HG03139 (cell line): ENCODE data around the gene SH2D2A.

Experiments
- ATAC-seq: cut with Tn5 transposase; IDR thresholded peaks from one replicate; pipeline ENCODE4 v1.9.1; 2021; ENCODE audit not compliant: unreplicated experiment

The SH2D2A gene

DNA sequence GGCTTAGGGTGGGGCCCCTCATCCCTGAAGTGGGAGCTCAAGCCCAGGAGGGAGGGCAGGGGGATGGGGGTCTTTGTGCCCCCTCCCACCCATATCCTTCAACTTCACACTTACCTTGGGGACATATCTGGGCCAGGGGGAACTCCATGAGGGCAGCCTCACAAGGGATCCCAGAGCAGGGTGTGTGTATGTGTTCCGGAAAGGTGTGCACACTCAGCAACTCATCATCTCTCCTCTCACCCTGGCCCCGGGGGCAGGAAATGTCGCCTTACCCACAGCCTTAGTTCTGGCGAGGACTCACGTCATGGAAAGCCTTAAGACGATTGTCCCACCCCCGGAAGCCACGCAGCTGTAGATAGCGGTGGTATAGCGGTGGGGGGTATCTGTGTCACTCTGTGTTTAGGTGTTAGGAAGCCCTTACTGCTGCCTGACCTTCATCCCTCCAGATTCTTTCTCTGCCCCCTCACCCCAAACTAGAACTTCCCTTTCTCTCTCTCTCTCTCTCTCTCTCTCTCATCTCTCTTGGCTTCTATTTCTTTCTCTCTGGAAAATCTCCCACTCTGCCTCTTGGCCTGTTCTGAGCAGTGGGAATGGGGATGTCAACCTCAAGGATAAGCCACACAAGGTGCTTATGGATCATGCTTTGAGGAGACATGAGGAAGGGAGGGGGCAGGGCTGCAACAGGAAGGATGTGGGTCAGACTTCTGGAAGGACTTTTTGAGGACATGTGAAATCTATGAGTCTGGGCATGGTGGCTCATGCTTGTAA, at the start of gene SH2D2A:
TSS of gene SH2D2A (minus strand) at position 288 of the 768 bp plus-strand sequence. CDS start at position 148, 140 bp downstream.
- ATAC-seq, result no peak

DNA sequence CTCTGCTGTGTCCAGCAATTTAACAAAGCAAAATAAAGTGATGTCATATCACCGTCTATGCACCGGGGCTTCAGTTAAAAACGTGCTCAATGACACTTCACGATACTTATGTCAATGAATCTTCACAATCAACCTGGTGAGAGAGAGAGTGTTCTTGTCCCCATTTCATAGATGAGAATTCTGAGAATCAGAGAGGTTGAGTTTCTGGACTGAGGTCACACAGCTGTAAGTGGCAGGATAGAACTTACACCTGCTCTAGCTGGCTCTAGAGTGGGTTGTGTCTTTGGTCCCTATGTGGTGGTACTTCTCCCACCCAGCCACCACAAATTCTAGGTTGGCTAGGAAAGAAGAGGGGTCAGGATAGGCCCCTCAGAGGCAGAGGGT, 49.2 kb upstream of the SH2D2A start:
- ATAC-seq, result no peak

DNA sequence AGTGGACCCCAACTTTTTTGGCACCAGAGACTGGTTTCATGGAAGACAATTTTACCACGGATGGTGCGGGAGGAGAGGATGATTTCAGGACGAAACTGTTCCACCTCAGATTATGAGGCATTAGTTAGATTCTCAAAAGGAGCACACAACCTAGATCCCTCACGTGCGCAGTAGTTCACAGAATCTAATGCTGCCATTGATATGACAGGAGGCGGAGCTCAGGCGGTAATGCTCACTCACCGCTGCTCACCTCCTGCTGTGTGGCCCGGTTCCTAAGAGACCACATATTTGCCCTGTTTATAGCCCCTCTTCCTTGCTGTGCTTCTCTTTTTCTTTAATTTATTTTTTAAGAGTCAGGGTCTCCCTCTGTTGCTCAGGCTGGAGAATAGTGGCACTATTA, 48.6 kb upstream of the SH2D2A start:
- ATAC-seq, result no peak

DNA sequence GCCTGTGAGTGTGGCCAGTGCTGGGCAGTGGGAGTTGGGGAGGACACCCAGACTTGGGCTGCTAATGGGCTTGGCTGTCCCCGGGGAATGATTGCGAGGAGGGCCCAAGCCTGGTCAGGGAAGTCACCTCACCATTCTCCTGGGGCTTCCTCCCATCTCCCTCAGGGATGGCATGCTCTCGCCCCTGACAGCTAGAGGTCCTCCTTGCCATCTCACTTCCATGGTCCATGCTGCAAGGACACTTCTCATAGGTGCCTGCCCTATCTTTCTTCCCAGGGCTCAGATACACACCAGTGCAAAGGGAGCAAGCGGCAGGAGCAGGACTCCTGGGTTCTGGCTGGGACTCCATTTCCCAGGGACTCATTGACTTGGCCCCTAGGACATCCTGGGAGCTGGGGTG, 48.1 kb upstream of the SH2D2A start:
- ATAC-seq, result no peak

DNA sequence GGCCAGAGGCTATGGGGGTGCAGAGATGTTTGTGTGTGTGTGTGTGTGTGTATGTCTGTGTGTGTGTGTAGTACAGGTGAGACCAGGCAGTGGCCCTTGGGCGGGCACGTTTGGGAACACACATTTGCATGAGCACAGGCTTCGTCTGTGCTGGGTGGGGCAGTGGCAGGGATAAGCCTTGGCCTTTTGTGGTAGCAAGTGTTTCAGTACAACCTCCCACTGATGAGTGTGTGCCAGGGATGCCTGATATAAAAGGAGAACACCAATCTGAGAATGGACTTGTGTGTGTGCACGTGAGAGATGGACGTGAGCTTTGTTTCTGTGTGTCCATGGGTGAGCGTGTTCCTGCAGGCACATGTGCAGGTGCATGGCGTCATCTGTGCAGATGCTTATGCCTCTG, 47.0 kb upstream of the SH2D2A start:
- ATAC-seq, result no peak

DNA sequence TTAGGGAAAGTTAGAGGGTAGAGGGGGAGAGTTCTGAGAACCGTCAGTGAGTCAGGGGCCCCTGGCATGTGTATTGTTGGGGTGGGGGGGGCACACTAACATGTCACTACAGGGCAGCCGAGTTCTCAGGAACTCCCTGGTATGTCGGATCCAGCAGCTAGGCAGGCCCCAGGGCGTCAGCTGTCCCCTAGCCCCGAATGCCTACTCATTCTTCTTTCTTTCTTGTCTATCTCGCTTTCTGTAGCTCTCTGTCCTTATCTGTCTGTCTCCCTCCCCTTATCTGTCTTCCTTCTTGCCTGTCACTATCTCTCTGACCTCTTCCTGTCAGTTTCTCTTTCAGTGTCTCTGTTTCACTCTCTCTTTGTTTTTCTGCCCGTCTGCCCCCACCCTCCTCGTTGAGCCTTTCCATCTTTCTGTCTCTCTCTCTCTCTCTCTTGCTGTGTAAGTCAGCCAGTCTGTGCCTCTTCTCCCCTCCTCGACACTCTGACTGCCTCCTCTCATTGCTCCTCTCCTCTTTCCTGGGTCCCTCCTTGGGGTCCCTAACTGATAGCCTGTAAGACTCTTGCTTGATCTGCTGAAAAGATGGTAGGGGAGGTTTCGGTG, 46.5 kb upstream of the SH2D2A start:
- no peak for ATAC-seq

DNA sequence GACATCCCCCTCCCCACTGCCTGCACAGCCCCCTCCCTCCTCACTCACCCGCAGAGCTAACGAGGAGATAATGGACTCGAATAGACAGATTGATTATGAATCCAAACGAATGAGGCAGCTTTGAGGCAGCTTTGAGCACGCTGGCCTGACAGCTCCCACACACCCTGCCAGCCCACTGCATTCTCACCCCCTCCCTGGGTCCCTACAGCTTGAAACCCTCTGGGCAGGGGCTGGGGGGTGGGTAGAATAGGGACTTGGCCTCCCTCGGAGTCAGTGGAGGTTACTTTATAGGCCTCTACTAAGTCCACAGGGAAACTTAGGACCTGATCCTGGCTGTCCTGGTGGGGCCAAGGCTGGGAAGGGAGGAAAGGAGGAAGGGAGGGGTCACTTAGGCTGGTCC, 45.9 kb upstream of the SH2D2A start:
- ATAC-seq, result no peak

DNA sequence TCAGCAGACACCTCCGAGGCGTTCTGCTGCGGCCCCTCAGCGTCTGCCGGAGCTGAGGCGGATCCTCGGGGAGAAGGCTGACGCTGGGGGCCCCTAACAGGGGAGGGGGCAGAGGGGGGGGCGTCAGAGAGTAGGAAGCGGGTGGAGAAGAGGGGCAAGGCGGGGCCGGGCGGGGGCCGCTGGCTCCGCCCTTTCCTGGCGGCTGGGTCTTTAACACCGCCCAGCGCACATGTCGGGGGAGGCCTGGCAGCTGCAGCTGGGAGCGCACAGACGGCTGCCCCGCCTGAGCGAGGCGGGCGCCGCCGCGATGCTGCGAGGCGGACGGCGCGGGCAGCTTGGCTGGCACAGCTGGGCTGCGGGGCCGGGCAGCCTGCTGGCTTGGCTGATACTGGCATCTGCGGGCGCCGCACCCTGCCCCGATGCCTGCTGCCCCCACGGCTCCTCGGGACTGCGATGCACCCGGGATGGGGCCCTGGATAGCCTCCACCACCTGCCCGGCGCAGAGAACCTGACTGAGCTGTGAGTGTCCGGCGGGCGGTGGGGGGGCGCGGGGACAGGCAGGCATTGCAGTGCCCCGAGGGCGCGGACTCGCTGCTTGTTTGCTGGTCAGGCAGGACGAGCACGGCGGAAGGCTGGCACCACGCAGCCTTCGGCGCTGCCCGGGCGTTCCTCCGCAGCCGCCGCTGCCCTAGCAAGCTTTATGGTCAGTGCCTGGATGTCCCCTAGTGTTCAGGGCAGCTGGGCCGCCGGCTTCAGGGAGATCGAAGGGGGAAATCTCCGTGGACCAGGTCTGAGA, 44.2 kb upstream of the SH2D2A start, which contains the start of gene NTRK1:
TSS of gene NTRK1 (plus strand) at position 238 of the 796 bp plus-strand sequence. CDS start at position 308, 70 bp downstream.
- no peak for ATAC-seq

DNA sequence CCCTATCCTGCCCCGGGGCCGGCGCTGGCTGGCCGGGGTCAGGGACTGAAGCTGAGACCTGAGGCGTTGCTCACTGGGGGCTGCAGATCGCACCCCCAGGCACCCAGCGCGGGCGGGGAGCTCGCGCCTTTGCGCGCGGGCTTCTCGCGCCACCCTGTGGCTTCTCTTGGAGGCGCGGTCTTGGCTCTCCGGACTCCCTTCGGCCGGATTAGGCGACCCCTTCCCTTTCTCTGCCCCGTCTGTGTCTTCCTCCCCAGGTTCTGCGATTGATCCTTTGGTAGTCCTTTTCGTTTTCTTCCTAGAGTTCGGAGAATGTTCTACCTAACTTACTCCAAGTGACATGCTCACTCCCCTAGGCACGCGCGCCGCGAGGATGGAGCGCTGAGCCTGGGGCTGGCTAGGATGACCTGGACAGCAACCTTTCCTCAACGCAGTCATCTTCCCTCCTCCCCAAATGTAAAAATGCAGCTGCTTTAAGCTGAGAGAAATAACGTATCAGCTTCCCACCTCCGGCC, 43.5 kb upstream of the SH2D2A start:
- ATAC-seq, result no peak

DNA sequence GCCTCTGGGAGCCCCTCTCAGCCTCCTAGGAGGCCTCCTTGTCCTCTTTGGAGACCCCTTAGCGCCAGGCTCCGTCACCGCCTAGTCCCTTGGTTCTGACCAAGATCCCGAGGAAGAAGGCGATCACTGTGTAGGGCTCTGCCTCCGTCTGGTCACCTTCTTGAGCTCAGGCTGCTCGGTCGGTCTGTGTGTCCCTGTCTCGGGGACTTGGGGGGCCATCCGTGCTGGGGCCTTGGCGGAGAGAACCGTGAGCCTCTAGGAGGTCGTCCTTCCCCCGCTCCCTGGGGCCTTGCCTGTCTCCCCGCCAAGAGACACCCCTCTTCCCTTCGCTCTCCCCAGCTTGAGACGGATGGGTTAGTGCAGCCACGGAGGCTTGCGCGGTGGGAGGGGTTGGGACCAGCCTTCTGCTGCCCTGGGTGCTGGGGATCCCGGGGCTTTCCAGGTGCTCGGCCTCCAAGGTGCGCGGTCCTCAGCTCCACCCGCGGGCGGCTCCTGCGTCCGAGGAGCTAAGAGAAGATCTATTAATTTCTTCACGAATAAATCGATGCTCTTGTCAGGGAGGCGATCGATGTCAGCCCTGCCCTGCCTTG, 43.0 kb upstream of the SH2D2A start:
- no peak for ATAC-seq

DNA sequence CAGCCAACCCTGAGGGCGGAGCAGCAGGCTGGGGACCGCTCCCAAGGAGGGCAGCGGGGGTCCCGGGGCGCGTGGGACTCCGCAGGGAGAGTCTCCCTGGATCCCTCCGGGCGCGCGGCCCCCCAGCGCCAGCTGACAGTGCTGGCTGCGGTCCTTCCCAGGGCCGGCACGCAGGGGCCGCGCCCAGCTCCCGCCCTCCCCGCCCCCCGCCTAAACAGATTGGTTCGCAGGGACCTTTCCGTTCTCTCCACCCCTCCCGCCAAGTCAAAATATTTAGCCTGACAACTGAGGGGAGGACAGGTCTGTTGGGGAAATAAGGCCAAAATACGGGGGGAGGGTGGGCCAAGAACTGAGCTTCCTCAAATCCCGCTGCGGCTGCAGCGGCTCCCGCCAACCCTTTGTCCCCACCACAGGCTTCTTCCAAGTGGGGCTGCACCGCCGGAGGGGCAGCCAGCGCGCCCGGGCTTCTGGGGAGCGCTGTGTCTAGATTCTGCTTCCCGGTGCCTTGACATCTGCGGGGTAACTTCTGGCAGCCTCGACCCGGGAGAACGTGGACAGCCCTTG, 42.4 kb upstream of the SH2D2A start, which contains the start of gene INSRR:
TSS of gene INSRR (minus strand) at position 159 of the 564 bp plus-strand sequence. CDS start 496 bp downstream, outside the sequence.
- no peak for ATAC-seq

DNA sequence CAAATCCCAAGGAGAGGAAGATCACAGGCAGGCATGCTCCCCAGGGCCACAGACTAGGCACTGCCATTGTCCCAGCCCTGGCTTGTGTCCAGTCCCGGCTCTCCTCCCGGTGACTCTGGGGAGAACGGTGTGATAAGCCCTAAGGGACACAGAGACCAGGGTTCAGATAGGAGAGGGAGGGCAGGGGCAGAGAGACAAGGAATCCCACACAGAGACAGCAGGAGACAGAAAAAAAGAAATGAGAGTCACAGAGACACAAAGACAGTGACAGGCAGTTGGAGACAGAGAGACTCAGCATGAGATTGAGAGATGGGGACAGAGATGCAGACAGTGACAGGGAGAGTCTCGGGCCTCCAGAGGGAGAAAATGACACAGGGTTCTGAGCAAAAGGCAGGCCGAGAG, 41.9 kb upstream of the SH2D2A start:
- ATAC-seq, result no peak

DNA sequence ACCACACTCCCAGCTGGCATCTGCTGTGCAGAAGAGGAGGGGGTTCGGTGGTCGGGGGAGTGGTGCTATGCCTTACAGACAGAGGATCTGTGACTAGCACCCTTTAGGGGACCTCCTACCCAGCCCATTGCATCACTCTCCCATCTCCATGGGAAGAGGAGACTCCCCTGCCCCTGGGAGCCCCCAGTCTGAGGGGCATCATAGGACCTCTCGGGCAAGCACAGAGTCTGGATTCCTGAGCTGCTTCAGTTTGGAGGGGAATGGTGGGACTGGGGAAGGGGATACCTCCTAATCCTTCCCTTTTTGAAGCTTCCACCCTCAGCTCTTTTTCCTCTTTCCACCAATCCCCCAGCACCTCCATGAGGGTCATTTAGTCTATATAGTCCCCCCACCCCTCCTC, 40.9 kb upstream of the SH2D2A start:
- no peak for ATAC-seq

DNA sequence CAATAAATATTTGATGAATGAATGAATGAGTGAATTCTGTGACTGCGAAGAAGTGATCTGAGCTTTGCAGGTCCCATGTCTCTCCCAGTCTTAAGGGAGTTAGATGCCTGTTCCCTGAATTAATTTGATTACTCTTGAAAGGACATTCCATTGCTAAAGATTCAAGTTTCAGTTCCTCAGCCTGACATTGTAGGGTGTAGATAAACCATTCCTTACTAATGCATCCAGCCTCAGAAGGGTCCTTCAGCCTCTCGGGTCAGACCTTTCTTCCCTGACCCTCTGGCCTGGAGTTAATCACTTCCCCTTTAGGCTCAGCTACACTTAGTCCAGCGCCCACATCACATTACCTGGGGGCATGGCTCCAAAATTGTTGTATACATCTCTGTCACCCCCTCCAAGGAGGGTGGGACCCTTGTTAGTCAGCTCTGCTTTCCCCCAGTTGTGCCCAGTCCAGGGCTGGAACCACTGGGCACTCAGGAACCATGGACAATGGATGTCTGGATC, 39.7 kb upstream of the SH2D2A start:
- ATAC-seq, result no peak

DNA sequence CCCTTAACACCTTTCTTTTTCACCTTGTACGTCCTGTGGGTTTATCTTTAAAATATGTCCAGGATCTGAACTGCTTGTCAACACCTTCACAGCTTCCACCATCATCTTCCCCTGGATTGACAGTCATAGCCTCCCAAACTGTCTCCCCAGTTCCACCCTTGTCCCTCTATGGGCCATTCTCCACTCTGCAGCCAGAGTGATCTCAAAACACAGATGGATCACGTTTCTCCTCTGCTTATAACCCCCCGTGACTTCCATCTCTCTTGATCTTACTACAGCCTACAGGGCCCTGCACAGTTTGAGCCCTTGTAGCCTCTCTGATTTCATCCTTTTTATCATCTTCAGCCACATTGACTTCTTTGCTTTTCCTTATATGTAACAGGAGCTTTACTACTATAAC, 38.0 kb upstream of the SH2D2A start:
- ATAC-seq, result no peak

DNA sequence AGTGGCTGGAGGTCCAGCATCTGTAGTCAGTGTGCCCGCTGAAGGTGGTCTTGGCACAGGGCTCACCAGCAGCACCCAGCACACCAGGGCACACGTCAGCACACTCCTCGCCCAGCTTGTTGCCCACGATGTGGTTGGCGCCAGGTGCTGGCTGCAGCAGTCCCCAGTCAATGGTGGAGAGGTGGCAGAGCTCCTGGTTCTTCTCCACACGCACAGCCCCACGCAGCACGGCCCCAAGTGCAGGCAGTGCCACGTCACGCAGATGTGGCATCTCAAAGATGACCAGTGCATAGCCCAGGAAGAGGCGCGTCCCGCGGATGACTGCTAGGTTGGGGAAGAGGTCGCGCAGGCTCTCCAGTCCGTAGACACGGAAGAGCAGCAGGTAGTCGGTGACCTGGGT, 37.1 kb upstream of the SH2D2A start:
- ATAC-seq, result no peak

DNA sequence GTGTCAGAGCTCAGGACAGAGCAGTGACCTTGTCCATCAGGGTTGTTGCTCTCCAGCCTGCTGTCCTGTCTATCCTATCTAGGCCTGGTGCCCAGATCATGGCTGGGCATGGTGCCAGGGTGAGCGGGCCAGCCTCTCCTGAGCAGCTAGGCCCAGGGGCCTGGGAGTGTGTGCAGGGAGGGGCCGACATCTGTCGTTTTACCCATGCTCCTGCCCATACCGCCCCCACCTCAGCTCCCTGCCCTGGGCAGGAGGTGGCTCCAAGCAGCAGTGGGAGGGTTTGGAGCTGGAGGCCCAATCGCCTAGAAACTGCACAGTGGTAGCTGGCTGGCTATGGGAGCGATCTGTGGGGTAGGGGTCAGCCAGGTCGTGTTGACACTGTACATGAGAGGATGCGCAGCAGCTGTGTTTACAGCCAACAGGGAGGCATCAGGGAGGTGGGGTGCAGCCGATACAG, 35.8 kb upstream of the SH2D2A start:
- ATAC-seq, result no peak

DNA sequence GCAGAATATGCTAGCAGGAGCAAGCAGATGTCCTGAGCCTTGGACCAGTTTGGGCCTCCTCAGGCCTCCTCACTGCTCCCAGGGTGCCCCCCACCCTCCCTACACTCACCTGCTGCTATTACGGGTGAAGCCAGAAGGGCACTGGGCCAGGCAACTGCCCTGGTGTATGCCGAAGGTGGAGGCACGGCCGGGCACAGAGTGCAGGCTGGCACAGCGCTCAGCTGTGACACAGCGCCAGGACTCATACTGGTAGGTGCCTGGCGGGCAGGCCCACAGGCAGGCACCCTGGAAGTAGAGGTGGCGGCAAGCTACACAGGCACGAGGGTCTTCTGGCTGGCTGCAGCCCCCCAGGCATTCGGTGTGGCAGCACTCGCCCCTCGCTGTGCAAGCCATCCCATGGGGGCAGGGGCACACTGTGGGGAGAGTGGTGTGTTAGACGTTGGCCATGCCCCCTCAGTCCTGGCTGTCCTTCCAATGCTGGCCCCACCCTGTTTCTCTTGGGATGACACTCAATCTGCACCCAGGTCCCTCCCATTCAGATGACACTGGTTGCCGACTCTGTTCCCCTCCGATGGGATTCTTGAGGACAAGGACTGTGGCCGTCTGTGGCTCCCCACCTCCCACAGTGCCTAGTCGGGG, 35.2 kb upstream of the SH2D2A start:
- no peak for ATAC-seq

DNA sequence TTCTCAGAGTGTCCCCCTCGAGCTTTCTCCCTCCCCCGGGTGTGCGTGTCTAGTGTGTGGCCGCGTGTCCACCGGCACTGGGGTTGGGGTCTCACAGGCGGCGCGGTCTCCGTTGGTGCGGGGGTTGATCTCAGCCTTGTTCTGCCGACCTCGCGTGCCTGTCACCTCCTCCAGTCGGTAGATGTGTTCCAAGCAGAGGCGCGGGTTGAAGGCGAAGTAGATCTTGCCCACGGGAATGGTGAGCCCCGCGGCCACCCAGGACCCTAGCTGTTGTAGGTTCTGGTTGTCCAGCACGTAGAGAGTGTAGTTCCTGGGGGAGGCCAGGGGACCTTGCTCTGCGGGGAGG, 32.5 kb upstream of the SH2D2A start:
- no peak for ATAC-seq

DNA sequence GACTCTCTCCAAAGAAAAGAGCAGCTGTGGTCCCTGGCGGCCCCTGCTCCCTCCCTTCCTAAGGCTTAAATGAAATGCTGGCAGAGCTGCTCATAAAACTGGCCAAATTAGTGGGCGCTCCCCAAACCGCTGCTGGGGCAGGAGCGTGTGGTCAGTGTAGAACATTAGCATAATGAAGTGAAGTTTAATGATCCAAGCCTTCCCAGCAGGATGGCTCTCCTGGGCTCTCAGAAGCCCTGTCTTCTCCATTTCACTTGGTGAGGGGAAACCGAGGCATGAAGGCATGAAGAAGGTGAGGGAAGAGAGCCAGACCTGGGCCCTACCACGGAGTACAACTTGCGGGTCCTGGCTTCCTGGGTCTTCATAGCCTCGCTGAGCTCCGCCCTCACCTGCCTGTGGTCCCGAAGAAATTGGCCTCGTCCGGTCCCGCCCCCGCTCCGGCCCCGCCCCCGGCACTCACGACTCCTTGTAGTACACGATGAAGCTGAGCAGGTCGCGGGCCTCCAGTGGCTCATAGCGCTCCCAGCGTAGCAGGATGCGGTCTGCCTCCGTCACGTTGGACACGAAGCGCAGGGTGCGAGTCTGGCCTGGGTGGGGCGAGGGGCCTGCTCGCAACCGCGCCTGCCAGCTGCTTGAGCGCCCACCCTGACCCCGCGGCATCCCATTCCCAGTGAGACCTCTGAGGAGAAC, 32.0 kb upstream of the SH2D2A start:
- no peak for ATAC-seq
